K562 (cell line): ENCODE data around the gene CD22. TPM values are rescaled to one million over a fixed set of nuclear protein-coding genes. Genes with fewer than 3 reads are reported as not detected.
A peak's percentile ranks its signal among the peaks of the same experiment; 100 is the strongest.

Experiments
- ATAC-seq: fragments of 200-7000 bp; cut with Tn5 transposase; 3 replicates; pipeline ENCODE4 v1.9.1; 2020; ENCODE audit warnings: moderate library complexity
- BruUV-seq: library from RNA; stranded (reverse); fragments of 400-500 nt; replicated peaks from 2 replicates; lab custom pipeline; 2021; lab: Mats Ljungman, UMichigan
- CTCF ChIA-PET: fragments of 300-600 bp; formaldehyde crosslinking; extraction: SDS; loops from one replicate; lab custom pipeline; 2021; ENCODE audit warnings: low intra/inter-chr PET ratio; lab: Yijun Ruan, JAX
- POLR2A ChIA-PET: fragments of 300-600, 350-650 bp; sonication (Branson Sonifier 250); formaldehyde crosslinking; extraction: SDS; loops from one replicate; lab custom pipeline; 2021; ENCODE audit warnings: antibody characterized with exemption, inconsistent platforms; lab: Yijun Ruan, JAX
- DNase-seq, 4 experiments: peaks; one replicate each; pipeline versions ENCODE4 v3.0.0 to v3.0.0-alpha.2; 2011 to 2018; ENCODE audit warnings: low spot score in 3 of 4, mixed read lengths in 3 of 4; ENCODE audit errors: extremely low read depth in 1 of 4
- FAIRE-seq: peaks from 2 replicates; lab custom pipeline; 2011; peaks lifted over from hg19 to GRCh38; lab: Jason Lieb, UNC
- H2AFZ ChIP-seq: 2 replicates; pipeline ENCODE4 v1.6.0; 2011; ENCODE audit warnings: low read depth, low read length, control low read depth, inconsistent platforms
- H3K27ac ChIP-seq: fragments of 200-600 bp; 3 replicates; pipeline ENCODE4 v1.8.0; 2011; ENCODE audit warnings: low read depth, mild to moderate bottlenecking, control low read depth, inconsistent platforms, low read length, moderate library complexity, mixed read lengths; ENCODE audit errors: extremely low read depth
- H3K27me3 ChIP-seq, 2 experiments: fragments of 300-600 bp in 1 of 2; 2 replicates in 1 of 2; 3 replicates in 1 of 2; pipeline versions ENCODE4 v1.6.0 to v1.8.0; 2011; ENCODE audit warnings: inconsistent platforms in 2 of 2, low read length in 2 of 2, mild to moderate bottlenecking in 1 of 2, mixed read lengths in 1 of 2, moderate library complexity in 1 of 2; ENCODE audit not compliant: control insufficient read depth in 2 of 2, insufficient read depth in 2 of 2
- H3K36me3 ChIP-seq: fragments of 300-600 bp; 3 replicates; pipeline ENCODE4 v1.8.0; 2011; ENCODE audit warnings: mild to moderate bottlenecking, low read length, inconsistent platforms; ENCODE audit not compliant: control insufficient read depth, insufficient read depth
- H3K4me1 ChIP-seq, 2 experiments: fragments of 200-600 bp in 1 of 2; replicated peaks in 1 of 2; 2 replicates in 1 of 2; 3 replicates in 1 of 2; pipeline versions ENCODE4 v1.5.1 to v1.8.0; 2011; ENCODE audit warnings: inconsistent platforms in 2 of 2, low read length in 2 of 2, mild to moderate bottlenecking in 1 of 2, mixed read lengths in 1 of 2, moderate library complexity in 1 of 2; ENCODE audit not compliant: control insufficient read depth in 2 of 2, insufficient read depth in 2 of 2
- H3K4me2 ChIP-seq: 2 replicates; pipeline ENCODE4 v1.6.1; 2011; ENCODE audit warnings: low read length, control low read depth, inconsistent platforms, mixed read lengths; ENCODE audit not compliant: insufficient read depth
- H3K4me3 ChIP-seq: fragments of 200-600 bp; sonication (generic), shearing (Covaris generic); 2 replicates; pipeline ENCODE4 v1.5.1; 2016; ENCODE audit warnings: control low read depth, inconsistent platforms
- H3K79me2 ChIP-seq: fragments of 200-600 bp; 3 replicates; pipeline ENCODE4 v1.8.0; 2011; ENCODE audit warnings: low read length, inconsistent platforms; ENCODE audit not compliant: control insufficient read depth, insufficient read depth
- H3K9ac ChIP-seq, 2 experiments: 2 replicates each; pipeline versions ENCODE4 v1.6.0 to v1.6.1; 2011; ENCODE audit warnings: low read depth in 2 of 2, low read length in 2 of 2, control low read depth in 1 of 2, inconsistent platforms in 1 of 2, mild to moderate bottlenecking in 1 of 2, mixed read lengths in 1 of 2; ENCODE audit not compliant: insufficient read depth in 1 of 2
- H3K9me1 ChIP-seq: one replicate; pipeline ENCODE4 v1.6.0; 2011; ENCODE audit warnings: inconsistent platforms, mild to moderate bottlenecking, low read length, moderate library complexity; ENCODE audit not compliant: control insufficient read depth, insufficient read depth
- H3K9me3 ChIP-seq: replicated peaks from 2 replicates; pipeline ENCODE4 v1.5.1; 2011; ENCODE audit warnings: low read depth, low read length, inconsistent platforms; ENCODE audit not compliant: control insufficient read depth, insufficient read depth
- H4K20me1 ChIP-seq: replicated peaks from 2 replicates; pipeline ENCODE4 v1.6.1; 2011; ENCODE audit warnings: low read length, inconsistent platforms, mixed read lengths; ENCODE audit not compliant: control insufficient read depth, insufficient read depth
- C11orf30 ChIP-seq: fragments of 450-650 bp; IDR thresholded peaks from 2 replicates; pipeline ENCODE4 v1.6.1; 2016; ENCODE audit warnings: low read depth, mild to moderate bottlenecking
- NCOA6 ChIP-seq: fragments of 450-650 bp; IDR thresholded peaks from 2 replicates; pipeline ENCODE4 v1.6.1; 2017; ENCODE audit warnings: mild to moderate bottlenecking
- POU5F1 ChIP-seq: fragments of 150-350 bp; IDR thresholded peaks from 2 replicates; pipeline ENCODE4 v1.6.1; 2014; ENCODE audit warnings: borderline replicate concordance, low read length, low read depth, mild to moderate bottlenecking; ENCODE audit not compliant: partially characterized antibody
- WHSC1 ChIP-seq: IDR thresholded peaks from one replicate; pipeline ENCODE4 v1.6.1; 2012; ENCODE audit warnings: low read length, control low read depth, inconsistent platforms
- ZNF175 ChIP-seq: fragments of 200-800 bp; sonication (Bioruptor generic); IDR thresholded peaks from 2 replicates; pipeline ENCODE4 v1.6.1; 2016; ENCODE audit warnings: low read depth, mild to moderate bottlenecking, missing genetic modification characterization, missing compliant biosample characterization
- WGBS: fragments of 100-300 bp; shearing (Covaris generic); methylation state at CpG from one replicate; pipeline ENCODE4 v1.1.6; 2016; ENCODE audit warnings: low coverage, mixed read lengths; ENCODE audit not compliant: insufficient coverage; ENCODE audit errors: missing lambda C conversion rate; 5-methylcytosine and 5-hydroxymethylcytosine counted together
- in situ Hi-C: fragments of 300-500 bp; cut with MboI; formaldehyde crosslinking; loops from 4 replicates; pipeline ENCODE4 v1.15.0; 2018; ENCODE audit warnings: inconsistent platforms, mixed read lengths
- intact Hi-C: fragments of 100-400 bp; cut with micrococcal nuclease; formaldehyde crosslinking; loops from 2 replicates; pipeline ENCODE4 v1.14.2; 2022
- polyA plus RNA-seq, 8 experiments: library from polyadenylated mRNA; depleted of rRNA in 4 of 8; stranded (reverse) in 5 of 8; unstranded in 3 of 8; fragments of >200 nt; fragmentation: Nextera tagmentation in 2 of 8; fragmentation: Illumina TruSeq in 1 of 8; extraction: Ambion mirVana in 2 of 8; extraction: Trizol in 1 of 8; gene quantifications; 2 replicates each; pipeline versions ENCODE4 v1.2.1 to v1.2.3, GENCODE V29; 2011 to 2014; ENCODE audit warnings: inconsistent platforms in 1 of 8, missing spikeins in 1 of 8
- total RNA-seq, 7 experiments: library from RNA; depleted of rRNA in 6 of 7; stranded (reverse); fragments of >200 nt in 6 of 7; fragmentation: Illumina TruSeq in 2 of 7; extraction: Trizol in 2 of 7; gene quantifications; 2 replicates each; pipeline versions ENCODE4 v1.2.1 to v1.2.3, GENCODE V29; 2011 to 2021; ENCODE audit warnings: low replicate concordance in 1 of 7
- TF ChIP-seq, protein P1 (sequence below): fragments of 450-650 bp; formaldehyde crosslinking; IDR thresholded peaks from 2 replicates; pipeline ENCODE4 v1.4.0; 2020; ENCODE audit warnings: mild to moderate bottlenecking, moderate library complexity

The CD22 gene
- total and polyA plus RNA-seq, 9 of the 15 experiments (the other 6 are each of a cell fraction or from before 2014, with no cell fraction given) = 0.29 to 5.0 (median 3.5) TPM

DNA sequence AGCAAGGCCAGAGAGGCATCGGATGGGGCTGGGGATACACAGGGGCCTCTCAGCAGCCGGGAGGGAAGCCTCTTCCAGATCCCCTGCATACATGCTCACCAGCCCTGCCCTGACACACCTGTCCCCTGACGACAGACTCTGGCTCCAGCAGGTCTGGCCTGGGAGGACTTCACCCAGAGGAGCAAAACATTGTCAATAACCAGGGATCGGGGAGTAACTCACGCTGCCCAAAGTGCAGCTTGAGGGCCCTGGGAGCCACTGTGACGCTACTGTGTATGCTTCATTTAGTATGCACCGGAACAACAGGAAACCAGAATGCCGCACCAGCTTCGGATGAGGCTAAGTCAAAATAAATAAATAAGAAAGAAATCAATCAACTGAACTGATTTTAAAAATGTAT lies 12.4 kb upstream of the CD22 start:
- Histone ChIP-seq H3K9me1 (no peaks in the 10 kb centered on the region), H3K4me3 (no peak overlapping the region), H3K27me3 (no peaks in the 10 kb centered on the region), H3K9ac (peak overlapping the region in 1 of 2 experiments; percentile 84; a peak in 2 of 4 replicates), H3K36me3 (no peaks in the 10 kb centered on the region; the same call in 2 of the 3 replicates), H4K20me1 (no peaks in the 10 kb centered on the region), H3K4me1 (peaks cover 37 to 57% of the 10 kb centered on the region in 2 experiments), H3K4me2 (no peak overlapping the region), H3K9me3 (no peaks in the 10 kb centered on the region), H3K27ac (no peak overlapping the region), H2AFZ (no peak overlapping the region), H3K79me2 (no peaks in the 10 kb centered on the region)
- ChIA-PET POLR2A (interaction anchor here (0.5 to 2.8 kb wide), 5 partner anchors 9 to 321 kb away, joined by 3 to 11 read pairs (median 4); no protein-coding TSS in a partner anchor), CTCF (no interaction called here)
- BruUV-seq = no TSS peak
- 77% methylated on average over 9 of the region's 9 CpGs for WGBS
- TF ChIP-seq ZNF175 (CRISPR knock-in tag) (no peak), WHSC1 (no peak), C11orf30 (no peak), POU5F1 (no peak), NCOA6 (no peak)
- TF ChIP-seq, protein P1, sequence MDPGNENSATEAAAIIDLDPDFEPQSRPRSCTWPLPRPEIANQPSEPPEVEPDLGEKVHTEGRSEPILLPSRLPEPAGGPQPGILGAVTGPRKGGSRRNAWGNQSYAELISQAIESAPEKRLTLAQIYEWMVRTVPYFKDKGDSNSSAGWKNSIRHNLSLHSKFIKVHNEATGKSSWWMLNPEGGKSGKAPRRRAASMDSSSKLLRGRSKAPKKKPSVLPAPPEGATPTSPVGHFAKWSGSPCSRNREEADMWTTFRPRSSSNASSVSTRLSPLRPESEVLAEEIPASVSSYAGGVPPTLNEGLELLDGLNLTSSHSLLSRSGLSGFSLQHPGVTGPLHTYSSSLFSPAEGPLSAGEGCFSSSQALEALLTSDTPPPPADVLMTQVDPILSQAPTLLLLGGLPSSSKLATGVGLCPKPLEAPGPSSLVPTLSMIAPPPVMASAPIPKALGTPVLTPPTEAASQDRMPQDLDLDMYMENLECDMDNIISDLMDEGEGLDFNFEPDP (CRISPR knock-in tag) = no peak
- FAIRE-seq (no peak), ATAC-seq (no peak), DNase-seq (no peak)
- in situ Hi-C loops = no loop called here
- intact Hi-C loops = no loop called here
